Naive B cell (primary cell): ENCODE measurements around the gene ASAP2. TPM values are rescaled to one million over a fixed set of nuclear protein-coding genes. Genes with fewer than 3 reads are reported as not detected.

Experiments used
- ATAC-seq, 2 donors: fragments of 150-1000 bp; cut with Tn5 transposase; 2 replicates each; pipeline ENCODE4 v1.10.0; 2021; ENCODE audit warnings: low read depth in 2 of 2, mild to moderate bottlenecking in 2 of 2, moderate library complexity in 2 of 2
- DNase-seq: peaks from one replicate; pipeline ENCODE4 v3.0.0; 2022
- H3K27ac Mint-ChIP-seq, 6 donors: one replicate each; pipeline ENCODE4 v1.8.0; 2020 to 2022; ENCODE audit warnings: mild to moderate bottlenecking in 6 of 6, mixed read lengths in 6 of 6, moderate library complexity in 5 of 6, inconsistent platforms in 2 of 6
- H3K27me3 Mint-ChIP-seq, 3 donors: one replicate each; pipeline ENCODE4 v1.8.0; 2021 to 2022; ENCODE audit warnings: mixed read lengths in 3 of 3, mild to moderate bottlenecking in 1 of 3
- H3K36me3 Mint-ChIP-seq, 2 donors: one replicate each; pipeline ENCODE4 v1.8.0; 2020 to 2022; ENCODE audit warnings: mixed read lengths in 2 of 2, inconsistent platforms in 1 of 2, mild to moderate bottlenecking in 1 of 2
- H3K4me1 Mint-ChIP-seq, 3 donors: one replicate each; pipeline ENCODE4 v1.8.0; 2020 to 2022; ENCODE audit warnings: mixed read lengths in 3 of 3, inconsistent platforms in 1 of 3, mild to moderate bottlenecking in 1 of 3, moderate library complexity in 1 of 3
- H3K4me3 Mint-ChIP-seq, 8 donors: one replicate each; pipeline ENCODE4 v1.8.0; 2020 to 2022; ENCODE audit warnings: mild to moderate bottlenecking in 8 of 8, mixed read lengths in 8 of 8, moderate library complexity in 8 of 8, inconsistent platforms in 2 of 8
- H3K9me3 Mint-ChIP-seq, 7 donors: one replicate each; pipeline ENCODE4 v1.8.0; 2020 to 2022; ENCODE audit warnings: mixed read lengths in 7 of 7, mild to moderate bottlenecking in 5 of 7, inconsistent platforms in 2 of 7, moderate library complexity in 1 of 7
- polyA plus RNA-seq, 6 donors: library from polyadenylated mRNA; unstranded; fragments of 300-500 nt; fragmentation: Illumina TruSeq; gene quantifications; one replicate each; pipeline ENCODE4 v1.2.3, GENCODE V29; 2021; ENCODE audit warnings: low read depth in 6 of 6

The ASAP2 gene
- polyA plus RNA-seq, 6 donors from 2014 or later = 0.09 TPM; not detected in 5

GRCh38 chr2:9315280-9315847, 108.8 kb downstream of the ASAP2 start:
- Mint-ChIP-seq H3K4me1 (peaks cover 0 to 3% (median 0%) of the 10 kb centered on the region in 3 donors), H3K36me3 (no peaks in the 10 kb centered on the region), H3K4me3 (no peak overlapping the region), H3K27me3 (no peaks in the 10 kb centered on the region), H3K27ac (peak overlapping the region in 1 of 6 donors; percentile 80), H3K9me3 (no peaks in the 10 kb centered on the region)
- ATAC-seq (no peak), DNase-seq (no peak)

DNA sequence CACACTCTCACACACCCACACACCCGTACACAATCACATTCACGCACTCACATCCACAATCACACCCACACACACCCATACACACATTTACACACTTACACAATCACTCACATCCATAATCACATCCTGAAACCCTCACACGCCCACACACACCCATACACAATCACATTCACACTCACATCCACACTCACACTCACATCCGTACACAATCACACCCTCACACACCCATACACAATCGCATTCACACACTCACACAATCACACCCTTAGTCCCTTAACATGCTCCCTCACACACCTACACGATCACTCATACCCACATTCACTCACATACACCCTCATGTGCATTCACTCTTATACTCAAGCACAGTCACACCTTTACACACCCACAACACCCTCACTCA, 110.9 kb downstream of the ASAP2 start:
- DNase-seq (no peak), ATAC-seq (no peak)
- Mint-ChIP-seq H3K4me3 (no peak overlapping the region), H3K27me3 (no peaks in the 10 kb centered on the region), H3K27ac (no peak overlapping the region), H3K36me3 (no peaks in the 10 kb centered on the region), H3K4me1 (peaks cover 0 to 11% (median 6%) of the 10 kb centered on the region in 3 donors), H3K9me3 (no peaks in the 10 kb centered on the region)

DNA sequence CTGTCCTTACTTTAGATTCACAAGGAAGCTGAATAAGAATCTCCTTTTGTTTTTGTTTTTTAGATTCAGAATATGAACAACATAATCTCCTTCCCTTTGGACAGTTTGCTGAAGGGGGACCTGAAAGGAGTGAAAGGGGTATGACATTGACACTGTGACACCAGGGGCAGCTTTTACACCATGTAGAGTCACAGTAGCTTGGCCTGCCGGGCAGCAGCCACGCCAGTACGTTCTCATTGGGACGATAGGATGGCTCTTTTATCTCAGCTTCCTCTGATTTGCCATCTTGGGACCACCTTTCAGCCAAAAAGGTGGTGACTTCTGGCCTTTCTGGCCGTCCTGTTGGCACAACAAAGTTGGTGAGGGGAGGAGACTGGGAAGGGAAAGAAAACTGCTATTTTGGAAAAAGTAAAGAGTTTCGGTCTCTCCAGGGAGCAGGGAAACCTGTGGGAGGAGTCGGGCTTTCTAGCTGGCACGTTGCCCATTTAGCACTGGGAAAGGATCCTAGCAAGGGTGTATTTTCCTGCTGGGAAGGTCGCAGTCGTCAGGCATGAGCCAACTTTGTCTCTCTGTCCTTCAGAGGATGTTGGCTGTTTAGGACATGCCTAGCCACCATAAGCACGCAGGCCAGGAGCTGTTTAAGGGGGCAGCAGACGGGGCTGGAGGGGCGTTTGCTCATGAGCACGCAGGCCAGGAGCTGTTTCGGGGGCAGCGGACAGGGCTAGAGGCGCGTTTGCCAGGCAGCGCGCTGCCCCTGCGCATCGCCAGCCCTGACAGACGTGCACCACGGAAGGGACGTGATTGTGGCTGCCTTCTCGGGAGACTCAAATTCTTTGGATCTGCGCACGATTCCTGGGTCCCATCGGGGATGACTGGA, 112.1 kb downstream of the ASAP2 start:
- no peaks in the 10 kb centered on the region for H3K36me3 Mint-ChIP-seq
- no peak overlapping the region for H3K27ac Mint-ChIP-seq
- H3K27me3 Mint-ChIP-seq = no peaks in the 10 kb centered on the region
- peaks cover 0 to 11% (median 6%) of the 10 kb centered on the region in 3 donors for H3K4me1 Mint-ChIP-seq
- ATAC-seq (no peak), DNase-seq (no peak)
- H3K4me3 Mint-ChIP-seq = peak overlapping the region in 1 of 8 donors; percentile 52
- H3K9me3 Mint-ChIP-seq = no peaks in the 10 kb centered on the region

DNA sequence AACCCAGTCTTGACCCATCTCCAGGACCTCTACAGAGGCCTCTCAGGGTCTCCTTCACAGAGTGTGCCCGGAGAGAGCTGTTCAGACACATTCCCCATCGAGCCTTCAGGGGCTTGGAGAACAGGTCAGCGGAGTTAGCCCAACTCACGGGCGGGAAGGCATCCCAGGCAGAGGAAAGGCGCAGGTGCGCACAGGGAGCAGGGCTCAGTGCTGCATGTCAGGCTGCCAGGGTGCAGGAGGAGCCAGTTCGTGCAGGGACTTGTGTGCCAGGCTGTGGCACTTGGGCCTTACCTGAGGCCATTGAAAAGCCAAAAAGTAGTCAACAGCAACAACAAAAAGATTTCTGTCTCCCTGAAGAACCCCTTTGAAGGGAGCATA, 112.7 kb downstream of the ASAP2 start:
- no peak overlapping the region for H3K4me3 Mint-ChIP-seq
- no peaks in the 10 kb centered on the region for H3K36me3 Mint-ChIP-seq
- H3K4me1 Mint-ChIP-seq = peaks cover 0 to 11% (median 6%) of the 10 kb centered on the region in 3 donors
- DNase-seq (no peak), ATAC-seq (no peak)
- H3K27ac Mint-ChIP-seq = peak overlapping the region in 1 of 6 donors; percentile 43
- no peaks in the 10 kb centered on the region for H3K27me3 Mint-ChIP-seq
- no peaks in the 10 kb centered on the region for H3K9me3 Mint-ChIP-seq

- H3K27me3 Mint-ChIP-seq = no peaks in the 10 kb centered on the region
- no peaks in the 10 kb centered on the region for H3K9me3 Mint-ChIP-seq
- ATAC-seq = no peak
- no peaks in the 10 kb centered on the region for H3K36me3 Mint-ChIP-seq
- no peak overlapping the region for H3K4me3 Mint-ChIP-seq
- no peak overlapping the region for H3K27ac Mint-ChIP-seq
- no peak for DNase-seq
- H3K4me1 Mint-ChIP-seq = peaks cover 0 to 11% (median 6%) of the 10 kb centered on the region in 3 donors
Measured at GRCh38 chr2:9322576-9322975, 116.0 kb downstream of the ASAP2 start.

- Mint-ChIP-seq H3K27me3 (no peaks in the 10 kb centered on the region), H3K27ac (peak overlapping the region in 2 of 6 donors; percentile 2 to 63), H3K36me3 (no peaks in the 10 kb centered on the region), H3K4me1 (peaks cover 4 to 34% (median 25%) of the 10 kb centered on the region in 3 donors), H3K9me3 (no peaks in the 10 kb centered on the region), H3K4me3 (no peak overlapping the region)
- ATAC-seq (no peak), DNase-seq (no peak)
Measured at GRCh38 chr2:9325428-9325827, 118.8 kb downstream of the ASAP2 start.

DNA sequence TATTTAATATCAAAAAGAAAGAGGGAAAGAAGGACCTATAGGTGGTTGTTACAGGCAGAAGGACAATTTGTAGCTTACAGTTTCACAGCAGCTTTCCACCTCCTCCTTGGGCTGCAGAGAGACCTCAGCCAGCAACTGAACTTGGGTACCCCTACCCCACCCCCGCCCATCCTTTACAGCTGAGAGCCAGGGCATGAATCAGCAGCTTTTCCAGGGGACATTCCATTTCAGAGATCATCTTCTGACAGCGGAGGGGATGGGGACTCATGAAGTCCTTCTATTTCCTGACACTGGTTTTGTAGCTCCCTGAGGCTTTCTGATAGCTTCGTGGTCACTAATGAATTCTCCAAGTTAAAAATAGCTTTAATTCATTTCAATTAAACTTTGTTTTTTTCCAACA, 120.4 kb downstream of the ASAP2 start:
- Mint-ChIP-seq H3K27me3 (no peaks in the 10 kb centered on the region), H3K36me3 (no peaks in the 10 kb centered on the region), H3K9me3 (no peaks in the 10 kb centered on the region), H3K4me1 (peaks cover 19 to 35% (median 27%) of the 10 kb centered on the region in 3 donors), H3K4me3 (no peak overlapping the region), H3K27ac (no peak overlapping the region)
- ATAC-seq (no peak), DNase-seq (no peak)

GRCh38 chr2:9327873-9328352, 121.3 kb downstream of the ASAP2 start:
- ATAC-seq (no peak), DNase-seq (no peak)
- Mint-ChIP-seq H3K4me3 (no peak overlapping the region), H3K36me3 (no peaks in the 10 kb centered on the region), H3K27ac (no peak overlapping the region), H3K9me3 (no peaks in the 10 kb centered on the region), H3K27me3 (no peaks in the 10 kb centered on the region), H3K4me1 (peaks cover 21 to 38% (median 27%) of the 10 kb centered on the region in 3 donors)

DNA sequence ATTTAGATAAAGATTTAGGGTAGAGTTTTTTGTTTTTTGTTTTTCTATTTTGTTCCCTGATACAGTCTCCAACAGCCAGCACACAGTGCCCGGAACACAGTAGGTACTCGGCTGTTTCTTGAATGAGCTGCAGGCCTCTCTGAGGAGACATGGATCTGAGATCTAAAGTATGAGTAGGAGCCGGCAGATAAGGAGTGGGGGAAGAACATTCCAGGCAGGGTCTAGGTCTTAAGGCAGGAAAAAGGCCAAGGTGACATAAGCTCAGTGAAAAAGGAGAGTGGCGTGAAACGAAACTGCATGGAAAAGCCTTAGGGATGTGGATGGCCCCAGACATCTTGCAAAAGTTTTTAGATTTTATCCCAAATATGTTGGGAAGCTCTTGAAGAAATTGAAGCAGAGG, 122.3 kb downstream of the ASAP2 start:
- ATAC-seq (no peak), DNase-seq (no peak)
- no peak overlapping the region for H3K27ac Mint-ChIP-seq
- H3K36me3 Mint-ChIP-seq = no peaks in the 10 kb centered on the region
- no peaks in the 10 kb centered on the region for H3K9me3 Mint-ChIP-seq
- peak overlapping the region in 1 of 8 donors; percentile 29 for H3K4me3 Mint-ChIP-seq
- peaks cover 21 to 38% (median 27%) of the 10 kb centered on the region in 3 donors for H3K4me1 Mint-ChIP-seq
- H3K27me3 Mint-ChIP-seq = no peaks in the 10 kb centered on the region

DNA sequence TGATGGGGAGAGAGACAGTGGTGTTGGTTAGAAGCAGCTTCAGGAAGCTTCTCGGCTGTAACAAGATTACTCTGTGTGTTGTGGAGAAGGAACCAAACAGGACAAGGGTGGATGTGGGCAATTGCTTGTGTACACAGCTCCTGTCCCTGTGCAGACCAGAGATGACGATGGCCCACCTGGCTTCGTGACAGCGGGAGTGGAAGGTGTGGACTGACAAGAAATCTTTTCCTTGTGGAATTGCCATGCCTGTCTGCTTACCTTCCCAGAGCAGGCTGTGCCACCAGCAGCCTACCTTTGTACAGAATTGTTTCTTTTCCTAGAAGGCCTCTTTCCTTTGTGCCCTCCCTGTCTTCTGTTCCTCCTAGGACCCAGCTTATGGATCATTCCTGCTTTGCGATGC, 122.9 kb downstream of the ASAP2 start:
- peak overlapping the region in 1 of 8 donors; percentile 29 for H3K4me3 Mint-ChIP-seq
- peak overlapping the region in 2 of 6 donors; percentile 77 to 91 for H3K27ac Mint-ChIP-seq

GRCh38 chr2:9330612-9331270, 124.1 kb downstream of the ASAP2 start:
- Mint-ChIP-seq H3K9me3 (no peaks in the 10 kb centered on the region), H3K27me3 (no peaks in the 10 kb centered on the region), H3K4me3 (peak overlapping the region in 7 of 8 donors; percentile 24 to 86 (median 63)), H3K27ac (peak overlapping the region in 2 of 6 donors; percentile 49), H3K36me3 (no peaks in the 10 kb centered on the region), H3K4me1 (peaks cover 21 to 38% (median 27%) of the 10 kb centered on the region in 3 donors)
- ATAC-seq = peak; percentile 77 to 81
- DNase-seq = peak; percentile 11

More for the DNA sequence above, 122.9 kb downstream of the ASAP2 start:
- H3K4me1 Mint-ChIP-seq = peaks cover 21 to 38% (median 27%) of the 10 kb centered on the region in 3 donors
- no peak for DNase-seq
- ATAC-seq = no peak
- no peaks in the 10 kb centered on the region for H3K36me3 Mint-ChIP-seq
- H3K9me3 Mint-ChIP-seq = no peaks in the 10 kb centered on the region
- H3K27me3 Mint-ChIP-seq = no peaks in the 10 kb centered on the region

GRCh38 chr2:9331704-9332103, 125.1 kb downstream of the ASAP2 start:
- Mint-ChIP-seq H3K27ac (no peak overlapping the region), H3K4me1 (peaks cover 28 to 44% (median 35%) of the 10 kb centered on the region in 3 donors), H3K4me3 (peak overlapping the region in 1 of 8 donors; percentile 39), H3K36me3 (no peaks in the 10 kb centered on the region), H3K9me3 (no peaks in the 10 kb centered on the region), H3K27me3 (no peaks in the 10 kb centered on the region)
- DNase-seq = no peak
- no peak for ATAC-seq

DNA sequence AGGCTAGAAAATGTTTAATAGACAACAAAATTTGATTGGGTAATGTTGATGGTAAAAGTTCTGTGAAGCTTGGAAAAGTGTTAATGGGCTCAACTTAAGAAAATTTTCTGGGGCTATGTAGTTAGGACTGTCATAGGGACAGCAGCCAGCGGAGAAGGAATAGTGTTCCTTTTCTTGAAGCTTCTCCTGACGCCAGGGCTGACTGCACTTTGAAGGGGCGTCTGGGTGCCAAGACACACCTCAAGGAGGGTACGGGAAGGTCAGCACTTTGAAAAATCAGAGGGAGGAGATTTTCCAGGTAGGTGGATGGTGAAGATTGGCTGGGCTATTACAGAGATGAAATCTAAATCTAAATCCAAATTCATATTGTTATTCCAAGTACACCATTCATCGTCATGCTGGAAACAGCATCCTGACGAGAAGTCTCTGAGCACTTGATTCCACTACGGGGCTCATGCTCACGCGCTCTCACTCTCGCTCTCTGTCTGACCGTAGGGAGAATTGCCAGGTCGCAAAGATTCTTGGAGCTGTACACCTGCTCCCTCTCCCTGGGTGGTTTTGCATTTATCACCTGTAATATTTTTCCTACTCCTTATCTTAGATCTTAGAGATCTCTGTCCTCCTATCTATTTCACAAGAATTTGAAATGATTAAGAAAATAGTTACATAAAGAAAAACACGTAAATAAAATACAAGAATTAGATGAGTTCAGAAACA, 125.7 kb downstream of the ASAP2 start:
- Mint-ChIP-seq H3K36me3 (no peaks in the 10 kb centered on the region), H3K27ac (no peak overlapping the region), H3K4me1 (peaks cover 29 to 45% (median 36%) of the 10 kb centered on the region in 3 donors), H3K4me3 (peak overlapping the region in 1 of 8 donors; percentile 39), H3K27me3 (no peaks in the 10 kb centered on the region), H3K9me3 (no peaks in the 10 kb centered on the region)
- ATAC-seq = no peak
- no peak for DNase-seq
